H1 (cell line): Measurements from ENCODE around the gene SLC37A1. TPM values are rescaled to one million over a fixed set of nuclear protein-coding genes. Genes with fewer than 3 reads are reported as not detected.

Source experiments
- CBX8 ChIP-seq: fragments of 300-800, 300-1000 bp; sonication (generic); IDR thresholded peaks from 2 replicates; pipeline ENCODE4 v1.7.1; 2016; ENCODE audit warnings: low read depth, low read length, borderline replicate concordance
- CTCF ChIP-seq, 3 experiments: IDR thresholded peaks; 1 replicate in 2 of 3; 2 replicates in 1 of 3; pipeline versions ENCODE4 v1.5.1 to v1.6.1; 2011; ENCODE audit warnings: low read length in 3 of 3, mild to moderate bottlenecking in 3 of 3, inconsistent platforms in 2 of 3, low read depth in 1 of 3, moderate library complexity in 1 of 3; ENCODE audit not compliant: insufficient read depth in 1 of 3; ENCODE audit errors: control extremely low read depth in 1 of 3
- E2F6 ChIP-seq: IDR thresholded peaks from 2 replicates; pipeline ENCODE4 v1.6.1; 2012; ENCODE audit warnings: inconsistent platforms
- HDAC2 ChIP-seq, 2 experiments: fragments of 300-600 bp in 1 of 2; sonication (generic) in 1 of 2; IDR thresholded peaks; 2 replicates each; pipeline ENCODE4 v1.6.1; 2011 to 2012; ENCODE audit warnings: low read depth in 2 of 2, low read length in 2 of 2, mild to moderate bottlenecking in 2 of 2, moderate library complexity in 2 of 2, borderline replicate concordance in 1 of 2, inconsistent platforms in 1 of 2
- JUN ChIP-seq: IDR thresholded peaks from 2 replicates; pipeline ENCODE4 v1.6.1; 2011; ENCODE audit warnings: low read depth, mild to moderate bottlenecking, improper control_type of control experiment, low read length
- JUND ChIP-seq: IDR thresholded peaks from 2 replicates; pipeline ENCODE4 v1.6.1; 2011; ENCODE audit warnings: mild to moderate bottlenecking, improper control_type of control experiment, low read length
- MAFK ChIP-seq: IDR thresholded peaks from 2 replicates; pipeline ENCODE4 v1.6.1; 2012; ENCODE audit warnings: low read depth, mild to moderate bottlenecking, improper control_type of control experiment, low read length
- MAX ChIP-seq: IDR thresholded peaks from 2 replicates; pipeline ENCODE4 v1.6.1; 2012; ENCODE audit warnings: inconsistent platforms
- TAF1 ChIP-seq: IDR thresholded peaks from 2 replicates; pipeline ENCODE4 v1.6.1; 2011; ENCODE audit warnings: mild to moderate bottlenecking, low read depth, low read length
- TEAD4 ChIP-seq: IDR thresholded peaks from 2 replicates; pipeline ENCODE4 v1.6.1; 2012; ENCODE audit warnings: low read depth, low read length, inconsistent platforms, mixed read lengths
- polyA plus RNA-seq, 7 experiments: library from polyadenylated mRNA; depleted of rRNA in 3 of 7; stranded (reverse) in 5 of 7; unstranded in 2 of 7; fragments of >200 nt in 5 of 7; fragments of 200-250 nt in 2 of 7; gene quantifications; 1 replicate in 5 of 7; 2 replicates in 1 of 7; 4 replicates in 1 of 7; pipeline versions ENCODE4 v1.2.1 to v1.2.3, GENCODE V29; 2011 to 2013; ENCODE audit warnings: missing spikeins in 2 of 7, mixed read lengths in 2 of 7
- total RNA-seq: library from RNA; stranded (reverse); fragmentation: NEBNext Ultra II Directional; extraction: Animal tissue kit (Norgen Biotek cat#: 25700); gene quantifications from 2 replicates; pipeline ENCODE4 v1.2.1, GENCODE V29; 2021

SLC37A1 gene
- total and polyA plus RNA-seq, 2 of the 8 experiments (the other 6 are each of a cell fraction or from before 2014, with no cell fraction given), result 15.6 to 30.9 TPM

- TF ChIP-seq HDAC2 (IDR thresholded peaks at IDR 0.05; ENCODE audit: borderline replicate concordance in 1 of 2, low read depth in 2 of 2, low read length in 2 of 2) (no peak), CBX8 (no peak), MAX (0 out of 2 replicates have a peak, but pooled peaks have one; percentile 36), TEAD4 (no peak), TAF1 (no peak), MAFK (no peak), JUN (no peak), JUND (no peak), E2F6 (peak; percentile 89), CTCF (IDR thresholded peaks at IDR 0.05; ENCODE audit: control extremely low read depth in 1 of 3, insufficient read depth in 1 of 3, low read depth in 1 of 3, low read length in 3 of 3) (no peak)
- TF ChIP-seq, all 59 proteins: peak for 3
Measured at GRCh38 chr21:42552407-42553336, 39.0 kb downstream of the SLC37A1 start (continued).
